Mesenteric fat pad (tissue), 1 donor: ENCODE data around the gene MINDY4. TPM values are rescaled to one million over a fixed set of nuclear protein-coding genes. Genes with fewer than 3 reads are reported as not detected.
A peak's percentile ranks its signal among the peaks of the same experiment; 100 is the strongest.

ENCODE experiments used
- DNase-seq: peaks from one replicate; pipeline ENCODE4 v3.0.0-alpha.2; 2020; ENCODE audit warnings: low spot score
- total RNA-seq: library from RNA; stranded (reverse); fragmentation: NEBNext Ultra II Directional; extraction: Animal tissue kit (Norgen Biotek cat#: 25700); gene quantifications from one replicate; pipeline ENCODE4 v1.2.1, GENCODE V29; 2021
- donor health status: DM: yes; HTN: yes; CAD: no.

Gene MINDY4
- total RNA-seq, 1 donor from 2014 or later = 6.8 TPM

- no peak for DNase-seq
Measured at GRCh38 chr7:30741289-30741688, 29.9 kb upstream of the MINDY4 start.

GRCh38 chr7:30743371-30744074, 27.7 kb upstream of the MINDY4 start:
- no peak for DNase-seq

GRCh38 chr7:30744075-30744417, 27.2 kb upstream of the MINDY4 start:
- DNase-seq = no peak

DNA sequence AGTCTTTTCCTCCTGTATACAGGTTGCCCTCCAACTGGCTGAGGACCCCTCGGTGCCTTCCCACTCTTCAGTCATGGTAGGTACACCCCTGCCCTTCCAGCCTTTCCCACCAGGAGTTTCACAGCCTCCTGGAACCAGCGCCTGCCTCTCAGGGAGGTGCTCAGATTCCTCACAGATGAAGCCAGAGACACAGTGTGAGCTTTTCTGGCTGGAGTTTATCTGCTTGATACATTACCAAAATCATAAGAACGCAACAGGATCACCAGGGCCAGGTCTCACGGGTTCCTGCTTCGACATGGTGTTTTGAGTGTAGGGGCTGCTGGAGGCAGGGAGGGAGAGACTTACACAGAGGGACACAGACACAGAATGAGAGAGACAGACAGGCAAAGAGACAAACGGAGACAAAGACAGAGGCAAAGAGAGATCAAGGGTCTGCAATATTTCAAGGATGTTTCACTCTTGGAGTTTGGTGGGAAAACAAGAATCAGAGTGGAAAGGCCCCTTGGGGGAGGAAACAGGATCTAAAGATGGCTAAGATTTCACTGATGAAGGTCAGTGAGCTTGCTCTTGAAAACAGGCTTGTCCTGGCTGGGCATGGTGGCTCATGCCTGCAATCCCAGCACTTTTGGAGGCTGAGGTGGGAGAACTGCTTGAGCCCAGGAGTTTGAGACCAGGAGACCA, 25.8 kb upstream of the MINDY4 start:
- DNase-seq = no peak

DNA sequence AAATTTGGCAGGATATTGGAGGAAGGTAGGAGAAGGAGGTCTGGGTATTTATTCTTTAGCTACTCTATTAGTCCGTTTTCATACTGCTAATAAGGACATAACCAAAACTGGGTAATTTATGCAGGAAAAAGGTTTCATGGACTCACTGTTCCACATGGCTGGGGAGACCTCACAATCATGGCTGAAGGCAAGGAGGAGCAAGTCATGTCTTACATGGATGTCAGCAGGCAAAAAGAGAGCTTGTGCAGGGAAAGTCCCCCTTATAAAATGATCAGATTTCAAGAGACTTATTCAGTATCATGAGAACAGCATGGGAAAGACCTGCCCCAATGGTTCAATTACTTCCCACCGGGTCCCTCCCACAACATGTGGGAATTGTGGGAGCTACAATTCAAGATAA, 21.2 kb upstream of the MINDY4 start:
- DNase-seq = no peak

DNA sequence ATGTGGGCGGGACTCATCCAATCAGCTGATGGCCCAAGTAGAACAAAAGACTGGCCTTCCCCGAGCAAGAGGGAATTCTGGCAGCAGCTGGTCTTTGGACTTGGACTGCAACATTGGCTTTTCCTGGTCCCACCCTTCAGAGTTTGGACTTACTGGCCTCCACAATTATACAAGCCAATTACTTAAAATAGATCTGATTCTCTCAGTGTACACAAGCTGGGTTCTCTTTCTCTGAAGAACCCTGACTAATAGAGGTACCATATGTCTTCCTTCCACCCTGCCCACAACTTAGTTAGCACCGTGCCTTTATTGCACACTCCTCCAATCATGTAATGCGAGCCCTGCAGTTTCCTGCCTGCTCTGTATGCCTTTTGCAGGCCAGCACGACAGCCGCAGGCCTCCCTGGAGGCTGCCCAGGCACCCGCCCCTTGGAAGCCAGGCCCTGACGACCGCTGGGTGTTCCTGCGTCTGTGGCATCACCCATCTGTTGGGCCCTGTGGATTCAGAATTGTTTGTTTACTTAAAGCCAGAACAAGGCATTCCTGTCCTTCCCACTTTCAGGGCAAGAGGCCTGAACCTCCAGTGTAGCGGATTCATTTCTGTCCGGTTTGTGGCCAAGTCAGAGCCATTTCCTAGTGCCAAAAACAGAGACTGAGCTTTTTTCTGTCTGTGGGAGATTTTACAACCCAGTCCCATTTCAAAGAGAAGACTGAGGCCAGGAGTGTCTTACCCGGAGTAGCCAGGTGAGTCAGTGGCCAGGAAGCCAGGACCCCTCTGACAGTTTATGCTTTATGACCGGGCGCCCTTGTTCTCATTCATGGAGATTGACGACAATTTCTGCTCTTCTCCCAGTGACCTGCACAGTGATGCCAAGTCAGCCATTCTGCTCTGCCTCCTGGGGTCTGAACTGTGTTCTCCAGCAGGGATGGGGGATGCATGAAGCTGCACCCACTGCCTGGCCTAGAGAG, 20.2 kb upstream of the MINDY4 start:
- no peak for DNase-seq

DNA sequence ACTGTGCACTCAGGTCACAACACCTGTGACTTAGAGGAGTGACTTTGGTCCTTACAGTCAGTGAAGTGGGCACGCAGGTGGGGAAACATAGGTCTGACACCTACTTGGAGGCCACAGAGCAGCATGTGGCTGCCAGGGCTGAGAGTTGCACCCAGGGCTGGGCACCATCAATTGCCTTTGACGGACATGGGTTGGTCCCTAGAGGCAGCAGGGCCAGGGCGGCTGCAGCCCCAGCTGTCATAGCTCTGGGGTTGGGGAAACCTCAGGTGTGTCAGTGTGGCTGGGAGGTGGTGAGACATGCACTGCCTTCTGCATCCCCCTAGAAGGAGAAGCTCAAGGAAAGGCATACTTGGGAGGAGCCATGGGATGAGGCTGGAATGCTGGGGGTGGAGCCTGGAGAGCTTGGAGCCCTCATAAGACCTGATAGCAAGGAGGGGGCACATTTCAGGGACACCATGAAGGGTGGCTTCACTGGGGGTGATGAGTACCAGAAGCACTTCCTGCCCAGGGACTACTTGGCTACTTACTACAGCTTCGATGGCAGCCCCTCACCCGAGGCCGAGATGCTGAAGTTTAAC, 19.4 kb upstream of the MINDY4 start, which contains the start of gene INMT:
Gene INMT (plus strand): TSS at position 440 of the 578 bp plus-strand sequence. CDS start 16 bp downstream, at position 456.
- no peak for DNase-seq

DNA sequence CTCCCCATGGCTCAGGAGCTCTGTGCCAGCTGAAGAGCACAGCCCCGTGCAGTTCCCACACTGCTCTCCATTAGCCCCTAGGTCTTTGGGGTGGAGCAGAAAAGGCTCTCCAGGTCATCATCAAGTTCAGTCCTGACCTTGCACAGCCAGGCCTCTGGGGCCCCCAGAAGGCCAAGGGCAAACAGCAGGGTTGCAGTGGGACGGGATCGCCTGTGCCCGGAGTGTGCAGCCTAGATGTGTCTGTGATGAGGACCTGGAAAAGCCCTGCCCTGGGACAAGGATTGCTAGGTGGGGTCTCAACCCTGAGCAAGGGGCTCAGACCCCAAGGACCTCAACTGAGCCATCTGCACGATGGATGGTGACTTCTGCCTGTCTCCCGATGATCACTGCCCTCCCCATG, 18.7 kb upstream of the MINDY4 start:
- DNase-seq = no peak

- no peak for DNase-seq
Measured at GRCh38 chr7:30752979-30753378, 18.2 kb upstream of the MINDY4 start.

- DNase-seq = no peak
Measured at GRCh38 chr7:30754315-30754877, 16.8 kb upstream of the MINDY4 start.

DNA sequence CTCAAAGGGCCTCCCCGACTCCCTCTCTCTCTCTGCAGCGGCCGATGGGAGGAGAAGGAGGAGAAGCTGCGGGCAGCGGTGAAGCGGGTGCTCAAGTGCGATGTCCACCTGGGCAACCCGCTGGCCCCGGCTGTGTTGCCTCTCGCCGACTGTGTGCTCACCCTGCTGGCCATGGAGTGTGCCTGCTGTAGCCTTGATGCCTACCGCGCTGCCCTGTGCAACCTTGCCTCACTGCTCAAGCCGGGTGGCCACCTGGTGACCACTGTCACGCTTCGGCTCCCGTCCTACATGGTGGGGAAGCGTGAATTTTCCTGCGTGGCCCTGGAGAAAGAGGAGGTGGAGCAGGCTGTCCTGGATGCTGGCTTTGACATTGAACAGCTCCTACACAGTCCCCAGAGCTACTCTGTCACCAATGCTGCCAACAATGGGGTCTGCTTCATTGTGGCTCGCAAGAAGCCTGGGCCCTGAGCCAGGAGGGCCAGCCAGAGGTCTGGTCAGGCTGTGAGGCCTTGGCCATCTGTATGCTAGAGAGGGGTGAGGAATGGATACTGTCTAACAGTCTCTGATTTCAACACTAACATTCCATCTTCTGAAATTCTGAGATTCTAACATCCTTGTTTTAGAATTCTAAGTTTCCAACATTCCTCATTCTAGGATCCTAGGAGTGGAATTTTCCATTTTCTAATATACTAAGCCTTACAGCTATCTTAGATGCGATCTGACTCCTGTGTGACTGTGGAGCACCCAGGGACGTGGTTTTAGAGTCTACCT, 15.6 kb upstream of the MINDY4 start:
- peak; percentile 89 for DNase-seq

DNA sequence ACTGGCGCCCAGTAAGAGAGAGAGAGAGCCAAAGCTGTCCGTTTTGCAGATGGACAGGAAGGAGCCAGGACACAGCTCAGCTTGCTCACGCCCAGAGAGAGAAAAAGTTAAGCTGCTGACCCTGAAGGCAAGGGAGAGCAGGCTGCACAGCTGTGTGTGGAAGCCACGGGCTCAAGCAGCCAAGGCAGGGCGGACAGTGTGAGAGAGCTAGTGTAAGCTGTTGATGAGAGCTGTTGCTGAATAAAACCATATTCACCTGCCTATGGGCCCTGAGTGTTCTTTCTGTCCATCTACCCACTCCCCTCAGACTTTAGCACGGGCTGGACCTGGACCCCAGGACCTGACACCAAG, 13.9 kb upstream of the MINDY4 start:
- no peak for DNase-seq

- peak; percentile 22 for DNase-seq
Measured at GRCh38 chr7:30760514-30761213, 10.6 kb upstream of the MINDY4 start.

GRCh38 chr7:30761214-30762156, 9.7 kb upstream of the MINDY4 start:
- DNase-seq = peak; percentile 28

- peak; percentile 20 for DNase-seq
Measured at GRCh38 chr7:30764030-30764975, 6.9 kb upstream of the MINDY4 start.

DNA sequence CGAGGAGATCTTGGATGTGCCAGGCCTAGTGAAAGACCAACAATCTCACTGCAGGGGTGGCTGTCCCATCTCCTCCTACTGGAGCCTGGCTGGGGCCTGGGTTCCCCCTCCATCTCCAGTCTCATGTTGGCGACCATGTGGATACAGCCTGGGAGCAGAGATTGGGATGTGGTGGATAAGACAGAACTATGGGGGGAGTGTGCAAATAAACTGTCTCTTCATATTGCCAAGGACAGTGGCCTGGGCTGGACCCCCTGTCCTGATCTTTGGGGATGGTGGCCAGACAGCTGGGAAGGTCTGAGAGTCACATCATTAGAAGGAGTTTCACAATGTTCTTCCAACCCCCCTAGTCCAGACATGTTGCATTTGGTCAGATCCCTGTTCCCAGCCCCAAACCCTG, 5.8 kb upstream of the MINDY4 start:
- DNase-seq = no peak

GRCh38 chr7:30770845-30771173, 408 bp upstream of the MINDY4 start:
- DNase-seq = no peak
